22Rv1 (cell line): Measurements from ENCODE around the gene GRHPR.

ENCODE experiments used
- H3K27ac ChIP-seq: fragments of 450-650 bp; 2 replicates; pipeline ENCODE4 v1.5.1; 2017
- CTCF ChIP-seq: fragments of 450-650 bp; IDR thresholded peaks from 2 replicates; pipeline ENCODE4 v1.5.1; 2017; ENCODE audit warnings: mild to moderate bottlenecking
- ZFX ChIP-seq: fragments of 450-650 bp; IDR thresholded peaks from 2 replicates; pipeline ENCODE4 v1.6.1; 2017; ENCODE audit warnings: antibody characterized with exemption, borderline replicate concordance

GRHPR gene

GRCh38 chr9:37422289-37423104 lies at the start of gene GRHPR:
Gene GRHPR (plus strand): TSS chr9:37422696. CDS start chr9:37422751, 55 bp downstream.
- H3K27ac ChIP-seq, result peak within 1 kb of the TSS; percentile 78
- TF ChIP-seq ZFX (no peak), CTCF (no peak)

GRCh38 chr9:37372839-37373238 lies 49.7 kb upstream of the GRHPR start:
- H3K27ac ChIP-seq, result no peak overlapping the region
- TF ChIP-seq CTCF (no peak), ZFX (no peak)

- no peak overlapping the region for H3K27ac ChIP-seq
- TF ChIP-seq ZFX (no peak), CTCF (no peak)
Measured at GRCh38 chr9:37373621-37374020, 48.9 kb upstream of the GRHPR start.

GRCh38 chr9:37374892-37375291 lies 47.6 kb upstream of the GRHPR start:
- TF ChIP-seq ZFX, result no peak
- TF ChIP-seq CTCF, result no peak
- no peak overlapping the region for H3K27ac ChIP-seq

GRCh38 chr9:37377688-37378612 lies 44.5 kb upstream of the GRHPR start:
- TF ChIP-seq CTCF, result no peak
- H3K27ac ChIP-seq, result no peak overlapping the region

- H3K27ac ChIP-seq, result no peak overlapping the region
- TF ChIP-seq ZFX, result no peak
Measured at GRCh38 chr9:37378613-37379004, 43.9 kb upstream of the GRHPR start.

- TF ChIP-seq CTCF (no peak), ZFX (no peak)
- H3K27ac ChIP-seq, result no peak overlapping the region
Measured at GRCh38 chr9:37379835-37380234, 42.7 kb upstream of the GRHPR start.
